Activated T-cell treated with anti-CD3 and anti-CD28 coated beads for 4 hours (primary cell): ENCODE data around the gene CCNY.

Source experiments
- DNase-seq: peaks from one replicate; pipeline ENCODE4 v3.0.0-alpha.2; 2020

The CCNY gene

GRCh38 chr10:35433851-35434426, 97.6 kb downstream of the CCNY start:
- no peak for DNase-seq

- DNase-seq: no peak
These were observed 98.2 kb downstream of the CCNY start for GRCh38 chr10:35434533-35434932.

- DNase-seq: no peak
These were observed 99.5 kb downstream of the CCNY start for GRCh38 chr10:35435824-35436223.

- no peak for DNase-seq
These were observed 101.5 kb downstream of the CCNY start for GRCh38 chr10:35437829-35438228.

- no peak for DNase-seq
These were observed 102.6 kb downstream of the CCNY start for GRCh38 chr10:35438718-35439571.

- DNase-seq: no peak
These were observed 103.7 kb downstream of the CCNY start for GRCh38 chr10:35440016-35440415.

GRCh38 chr10:35442028-35442427, 105.7 kb downstream of the CCNY start:
- no peak for DNase-seq

GRCh38 chr10:35442592-35442991, 106.3 kb downstream of the CCNY start:
- no peak for DNase-seq

- DNase-seq: no peak
These were observed 107.5 kb downstream of the CCNY start for GRCh38 chr10:35443858-35444257.

GRCh38 chr10:35445150-35445884, 109.0 kb downstream of the CCNY start:
- no peak for DNase-seq

GRCh38 chr10:35446439-35446838, 110.1 kb downstream of the CCNY start:
- no peak for DNase-seq

- DNase-seq: no peak
These were observed 111.5 kb downstream of the CCNY start for GRCh38 chr10:35447693-35448407.

- DNase-seq: no peak
These were observed 112.7 kb downstream of the CCNY start for GRCh38 chr10:35448687-35449662.

GRCh38 chr10:35449944-35450343, 113.6 kb downstream of the CCNY start:
- DNase-seq: no peak

- DNase-seq: no peak
These were observed 115.1 kb downstream of the CCNY start for GRCh38 chr10:35451151-35452016.

GRCh38 chr10:35452171-35452570, 115.9 kb downstream of the CCNY start:
- no peak for DNase-seq

- no peak for DNase-seq
These were observed 116.5 kb downstream of the CCNY start for GRCh38 chr10:35452847-35453246.

GRCh38 chr10:35453855-35454532, 117.7 kb downstream of the CCNY start:
- no peak for DNase-seq

GRCh38 chr10:35456153-35456720, 119.9 kb downstream of the CCNY start:
- no peak for DNase-seq

- no peak for DNase-seq
These were observed 120.5 kb downstream of the CCNY start for GRCh38 chr10:35456784-35457183.
